ENCODE results near the gene SI.

- TF ChIP-seq POLR2A (IDR thresholded peaks at IDR 0.05) = no peak
- TF ChIP-seq, protein P1, sequence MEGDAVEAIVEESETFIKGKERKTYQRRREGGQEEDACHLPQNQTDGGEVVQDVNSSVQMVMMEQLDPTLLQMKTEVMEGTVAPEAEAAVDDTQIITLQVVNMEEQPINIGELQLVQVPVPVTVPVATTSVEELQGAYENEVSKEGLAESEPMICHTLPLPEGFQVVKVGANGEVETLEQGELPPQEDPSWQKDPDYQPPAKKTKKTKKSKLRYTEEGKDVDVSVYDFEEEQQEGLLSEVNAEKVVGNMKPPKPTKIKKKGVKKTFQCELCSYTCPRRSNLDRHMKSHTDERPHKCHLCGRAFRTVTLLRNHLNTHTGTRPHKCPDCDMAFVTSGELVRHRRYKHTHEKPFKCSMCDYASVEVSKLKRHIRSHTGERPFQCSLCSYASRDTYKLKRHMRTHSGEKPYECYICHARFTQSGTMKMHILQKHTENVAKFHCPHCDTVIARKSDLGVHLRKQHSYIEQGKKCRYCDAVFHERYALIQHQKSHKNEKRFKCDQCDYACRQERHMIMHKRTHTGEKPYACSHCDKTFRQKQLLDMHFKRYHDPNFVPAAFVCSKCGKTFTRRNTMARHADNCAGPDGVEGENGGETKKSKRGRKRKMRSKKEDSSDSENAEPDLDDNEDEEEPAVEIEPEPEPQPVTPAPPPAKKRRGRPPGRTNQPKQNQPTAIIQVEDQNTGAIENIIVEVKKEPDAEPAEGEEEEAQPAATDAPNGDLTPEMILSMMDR (IDR thresholded peaks at IDR 0.05) = no peak
These were observed 2.9 kb upstream of the SI start for GRCh38 chr3:165081183-165081582.

Data from right lobe of liver (tissue), 4 donors.